IMR-90 (cell line): ENCODE results near the gene NSUN5.

ENCODE experiments used
- BHLHE40 ChIP-seq: fragments of 150-350 bp; IDR thresholded peaks from 2 replicates; pipeline ENCODE4 v1.6.1; 2016; ENCODE audit warnings: mild to moderate bottlenecking, low read depth, low read length
- POLR2A ChIP-seq: IDR thresholded peaks from 2 replicates; pipeline ENCODE4 v1.6.1; 2012; ENCODE audit warnings: mild to moderate bottlenecking, low read depth, low read length
- RCOR1 ChIP-seq: IDR thresholded peaks from 2 replicates; pipeline ENCODE4 v1.6.1; 2012; ENCODE audit warnings: mild to moderate bottlenecking, low read length, improper control_type of control experiment; ENCODE audit not compliant: insufficient replicate concordance
- TF ChIP-seq, protein P1 (sequence below): conservative IDR thresholded peaks from 2 replicates; pipeline ENCODE4 v1.5.1; 2012; ENCODE audit warnings: mild to moderate bottlenecking, low read depth, low read length, improper control_type of control experiment

DNA sequence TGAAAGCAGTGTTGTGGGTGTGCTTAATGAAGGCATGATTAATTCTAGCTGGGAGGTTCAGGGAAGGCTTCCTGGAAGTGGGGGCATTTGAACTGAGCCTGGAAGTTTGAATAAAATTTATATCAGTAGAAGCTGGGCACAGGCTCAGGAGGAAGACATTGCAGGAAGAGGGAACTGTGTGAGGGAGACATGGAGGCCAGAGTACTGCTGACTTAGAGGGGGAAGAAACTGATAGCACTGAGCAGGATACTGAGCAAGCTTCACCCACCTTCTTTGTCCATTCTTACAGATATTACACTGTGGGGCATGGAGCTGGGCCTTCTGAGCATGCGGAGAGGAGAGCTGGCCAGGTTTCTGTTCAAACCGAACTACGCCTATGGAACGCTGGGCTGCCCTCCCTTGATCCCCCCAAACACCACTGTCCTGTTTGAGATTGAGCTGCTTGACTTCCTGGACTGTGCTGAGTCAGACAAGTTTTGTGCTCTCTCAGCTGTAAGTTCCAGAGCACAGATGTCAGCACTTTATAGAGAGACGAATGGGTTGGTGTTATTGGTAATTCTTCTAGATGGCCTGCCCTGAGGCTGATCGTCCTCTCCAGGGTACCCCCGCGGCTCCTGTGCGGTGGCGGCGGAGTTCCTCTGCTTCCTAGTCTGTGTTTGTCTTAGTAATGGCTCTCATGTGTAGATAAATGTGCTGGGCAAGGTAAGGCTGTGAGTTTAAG lies 21.4 kb upstream of the NSUN5 start:
- TF ChIP-seq, protein P1, sequence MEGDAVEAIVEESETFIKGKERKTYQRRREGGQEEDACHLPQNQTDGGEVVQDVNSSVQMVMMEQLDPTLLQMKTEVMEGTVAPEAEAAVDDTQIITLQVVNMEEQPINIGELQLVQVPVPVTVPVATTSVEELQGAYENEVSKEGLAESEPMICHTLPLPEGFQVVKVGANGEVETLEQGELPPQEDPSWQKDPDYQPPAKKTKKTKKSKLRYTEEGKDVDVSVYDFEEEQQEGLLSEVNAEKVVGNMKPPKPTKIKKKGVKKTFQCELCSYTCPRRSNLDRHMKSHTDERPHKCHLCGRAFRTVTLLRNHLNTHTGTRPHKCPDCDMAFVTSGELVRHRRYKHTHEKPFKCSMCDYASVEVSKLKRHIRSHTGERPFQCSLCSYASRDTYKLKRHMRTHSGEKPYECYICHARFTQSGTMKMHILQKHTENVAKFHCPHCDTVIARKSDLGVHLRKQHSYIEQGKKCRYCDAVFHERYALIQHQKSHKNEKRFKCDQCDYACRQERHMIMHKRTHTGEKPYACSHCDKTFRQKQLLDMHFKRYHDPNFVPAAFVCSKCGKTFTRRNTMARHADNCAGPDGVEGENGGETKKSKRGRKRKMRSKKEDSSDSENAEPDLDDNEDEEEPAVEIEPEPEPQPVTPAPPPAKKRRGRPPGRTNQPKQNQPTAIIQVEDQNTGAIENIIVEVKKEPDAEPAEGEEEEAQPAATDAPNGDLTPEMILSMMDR = no peak
- TF ChIP-seq BHLHE40 (no peak), POLR2A (no peak), RCOR1 (no peak)
